Testis (tissue), 2 donors: ENCODE measurements around the gene PRMT3.

Experiments
- POLR2A ChIP-seq: fragments of 450-650 bp; IDR thresholded peaks from one replicate; pipeline ENCODE4 v1.6.1; 2017; ENCODE audit warnings: antibody characterized with exemption, mild to moderate bottlenecking, moderate library complexity
- TF ChIP-seq, protein P1 (sequence below), 3 experiments: fragments of 450-650 bp in 2 of 3; fragments of 200-600 bp in 1 of 3; sonication (generic) in 1 of 3; IDR thresholded peaks; one replicate each; pipeline ENCODE4 v1.5.1; 2016 to 2019; ENCODE audit warnings: antibody characterized with exemption in 3 of 3, mild to moderate bottlenecking in 2 of 3, moderate library complexity in 1 of 3

DNA sequence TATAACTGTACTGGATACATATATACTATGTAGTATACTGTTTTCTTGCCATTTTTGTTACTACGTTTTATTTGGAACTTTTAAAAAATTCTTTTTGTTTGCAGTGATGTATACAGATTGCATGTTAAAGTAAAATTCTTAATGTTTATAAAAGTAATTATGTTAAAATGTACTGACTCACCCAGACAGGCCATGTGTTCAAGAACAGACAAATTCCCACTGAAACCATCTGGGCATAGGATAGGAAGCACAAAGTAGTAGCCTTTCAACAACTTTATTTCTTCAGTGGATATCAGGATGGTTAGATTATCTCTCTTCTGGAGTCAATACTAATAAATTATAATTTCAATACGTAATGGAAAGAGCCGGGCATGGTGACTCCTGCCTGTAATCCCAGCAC, 19.8 kb downstream of the PRMT3 start:
- TF ChIP-seq, protein P1, sequence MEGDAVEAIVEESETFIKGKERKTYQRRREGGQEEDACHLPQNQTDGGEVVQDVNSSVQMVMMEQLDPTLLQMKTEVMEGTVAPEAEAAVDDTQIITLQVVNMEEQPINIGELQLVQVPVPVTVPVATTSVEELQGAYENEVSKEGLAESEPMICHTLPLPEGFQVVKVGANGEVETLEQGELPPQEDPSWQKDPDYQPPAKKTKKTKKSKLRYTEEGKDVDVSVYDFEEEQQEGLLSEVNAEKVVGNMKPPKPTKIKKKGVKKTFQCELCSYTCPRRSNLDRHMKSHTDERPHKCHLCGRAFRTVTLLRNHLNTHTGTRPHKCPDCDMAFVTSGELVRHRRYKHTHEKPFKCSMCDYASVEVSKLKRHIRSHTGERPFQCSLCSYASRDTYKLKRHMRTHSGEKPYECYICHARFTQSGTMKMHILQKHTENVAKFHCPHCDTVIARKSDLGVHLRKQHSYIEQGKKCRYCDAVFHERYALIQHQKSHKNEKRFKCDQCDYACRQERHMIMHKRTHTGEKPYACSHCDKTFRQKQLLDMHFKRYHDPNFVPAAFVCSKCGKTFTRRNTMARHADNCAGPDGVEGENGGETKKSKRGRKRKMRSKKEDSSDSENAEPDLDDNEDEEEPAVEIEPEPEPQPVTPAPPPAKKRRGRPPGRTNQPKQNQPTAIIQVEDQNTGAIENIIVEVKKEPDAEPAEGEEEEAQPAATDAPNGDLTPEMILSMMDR (IDR thresholded peaks at IDR 0.05): no peak
- TF ChIP-seq POLR2A: no peak
